ENCODE measurements around the gene FRMD4A.

FRMD4A gene

GRCh38 chr10:13790196-13790595, 540.5 kb downstream of the FRMD4A start:
- Histone ChIP-seq H3K36me3 (ENCODE audit: low read depth) (no peaks in the 10 kb centered on the region), H3K27me3 (ENCODE audit: insufficient read depth, poor library complexity, severe bottlenecking) (no peaks in the 10 kb centered on the region), H3K27ac (ENCODE audit: poor library complexity, severe bottlenecking) (no peak overlapping the region), H3K4me1 (ENCODE audit: insufficient read depth, poor library complexity, severe bottlenecking) (no peaks in the 10 kb centered on the region), H3K4me3 (ENCODE audit: severe bottlenecking) (no peak overlapping the region), H3K9me3 (ENCODE audit: severe bottlenecking) (no peaks in the 10 kb centered on the region)
- ATAC-seq (ENCODE audit: low read depth) = no peak
- TF ChIP-seq CTCF (IDR thresholded peaks at IDR 0.05; ENCODE audit: poor library complexity, severe bottlenecking) = no peak
- no peak for DNase-seq (ENCODE audit: low spot score)

GRCh38 chr10:13789448-13789829, 541.3 kb downstream of the FRMD4A start:
- H3K27me3 ChIP-seq (ENCODE audit: insufficient read depth, poor library complexity, severe bottlenecking) = no peaks in the 10 kb centered on the region
- ATAC-seq (ENCODE audit: low read depth) (no peak), DNase-seq (ENCODE audit: low spot score) (no peak)
- no peaks in the 10 kb centered on the region for H3K4me1 ChIP-seq (ENCODE audit: insufficient read depth, poor library complexity, severe bottlenecking)
- TF ChIP-seq CTCF (IDR thresholded peaks at IDR 0.05; ENCODE audit: poor library complexity, severe bottlenecking) = no peak
- H3K27ac ChIP-seq (ENCODE audit: poor library complexity, severe bottlenecking) = no peak overlapping the region
- H3K9me3 ChIP-seq (ENCODE audit: severe bottlenecking) = no peaks in the 10 kb centered on the region
- H3K4me3 ChIP-seq (ENCODE audit: severe bottlenecking) = no peak overlapping the region
- no peaks in the 10 kb centered on the region for H3K36me3 ChIP-seq (ENCODE audit: low read depth)

- H3K4me1 ChIP-seq (ENCODE audit: insufficient read depth, poor library complexity, severe bottlenecking) = no peaks in the 10 kb centered on the region
- no peak for ATAC-seq (ENCODE audit: low read depth)
Measured at GRCh38 chr10:13788711-13789447, 541.8 kb downstream of the FRMD4A start.

GRCh38 chr10:13788320-13788600, 542.5 kb downstream of the FRMD4A start:
- Histone ChIP-seq H3K27me3 (ENCODE audit: insufficient read depth, poor library complexity, severe bottlenecking) (no peaks in the 10 kb centered on the region), H3K9me3 (ENCODE audit: severe bottlenecking) (no peaks in the 10 kb centered on the region), H3K4me3 (ENCODE audit: severe bottlenecking) (no peak overlapping the region), H3K4me1 (ENCODE audit: insufficient read depth, poor library complexity, severe bottlenecking) (no peaks in the 10 kb centered on the region), H3K27ac (ENCODE audit: poor library complexity, severe bottlenecking) (no peak overlapping the region), H3K36me3 (ENCODE audit: low read depth) (no peaks in the 10 kb centered on the region)
- TF ChIP-seq CTCF (IDR thresholded peaks at IDR 0.05; ENCODE audit: poor library complexity, severe bottlenecking) = no peak
- ATAC-seq (ENCODE audit: low read depth) = no peak
- no peak for DNase-seq (ENCODE audit: low spot score)

More at GRCh38 chr10:13788711-13789447, 541.8 kb downstream of the FRMD4A start:
- TF ChIP-seq CTCF (IDR thresholded peaks at IDR 0.05; ENCODE audit: poor library complexity, severe bottlenecking) = no peak
- no peak overlapping the region for H3K27ac ChIP-seq (ENCODE audit: poor library complexity, severe bottlenecking)
- no peaks in the 10 kb centered on the region for H3K27me3 ChIP-seq (ENCODE audit: insufficient read depth, poor library complexity, severe bottlenecking)
- no peaks in the 10 kb centered on the region for H3K36me3 ChIP-seq (ENCODE audit: low read depth)
- no peak for DNase-seq (ENCODE audit: low spot score)
- no peaks in the 10 kb centered on the region for H3K9me3 ChIP-seq (ENCODE audit: severe bottlenecking)
- no peak overlapping the region for H3K4me3 ChIP-seq (ENCODE audit: severe bottlenecking)

GRCh38 chr10:13787015-13787421, 543.7 kb downstream of the FRMD4A start:
- H3K27me3 ChIP-seq (ENCODE audit: insufficient read depth, poor library complexity, severe bottlenecking) = no peaks in the 10 kb centered on the region
- no peak for TF ChIP-seq CTCF (IDR thresholded peaks at IDR 0.05; ENCODE audit: poor library complexity, severe bottlenecking)
- DNase-seq (ENCODE audit: low spot score) (no peak), ATAC-seq (ENCODE audit: low read depth) (peak; percentile 66)
- no peak overlapping the region for H3K27ac ChIP-seq (ENCODE audit: poor library complexity, severe bottlenecking)
- H3K4me3 ChIP-seq (ENCODE audit: severe bottlenecking) = no peak overlapping the region
- H3K4me1 ChIP-seq (ENCODE audit: insufficient read depth, poor library complexity, severe bottlenecking) = no peaks in the 10 kb centered on the region
- no peaks in the 10 kb centered on the region for H3K36me3 ChIP-seq (ENCODE audit: low read depth)
- no peaks in the 10 kb centered on the region for H3K9me3 ChIP-seq (ENCODE audit: severe bottlenecking)
